Heart right ventricle (tissue), 16 donors: ENCODE data around the gene HEXD. TPM values are rescaled to one million over a fixed set of nuclear protein-coding genes. Genes with fewer than 3 reads are reported as not detected.
"Not testable (repeated sequence)": the region's sequence is repeated elsewhere in the genome, so short reads cannot be mapped to it uniquely, and the experiment has no call there.

Experiments used
- ATAC-seq, 8 donors: fragments of 200-7000 bp; cut with Tn5 transposase; one replicate each; pipeline ENCODE4 v1.9.1; 2020; ENCODE audit warnings: mild to moderate bottlenecking in 8 of 8, moderate library complexity in 8 of 8, moderate number of reproducible peaks in 1 of 8
- DNase-seq, 2 donors: peaks; one replicate each; pipeline ENCODE4 v3.0.0-alpha.2; 2020
- H3K27ac ChIP-seq, 10 donors: fragments of 200-600 bp; sonication (generic) in 2 of 10; one replicate each; pipeline versions ENCODE4 v1.5.0 to v1.8.0; 2020 to 2022; ENCODE audit warnings: mild to moderate bottlenecking in 3 of 10
- H3K27me3 ChIP-seq, 7 donors: fragments of 200-600 bp; one replicate each; pipeline ENCODE4 v1.8.0; 2021 to 2022; ENCODE audit warnings: mild to moderate bottlenecking in 2 of 7
- H3K36me3 ChIP-seq, 9 donors: fragments of 200-600 bp; sonication (generic) in 1 of 9; one replicate each; pipeline versions ENCODE4 v1.5.0 to v1.8.0; 2020 to 2022; ENCODE audit warnings: mild to moderate bottlenecking in 2 of 9
- H3K4me1 ChIP-seq, 9 donors: fragments of 200-600 bp; sonication (generic) in 1 of 9; one replicate each; pipeline versions ENCODE4 v1.5.0 to v1.8.0; 2020 to 2022; ENCODE audit warnings: mild to moderate bottlenecking in 4 of 9
- H3K4me3 ChIP-seq, 10 donors: fragments of 200-600 bp; sonication (generic) in 2 of 10; one replicate each; pipeline versions ENCODE4 v1.5.0 to v1.8.0; 2020 to 2022; ENCODE audit warnings: mild to moderate bottlenecking in 7 of 10, moderate library complexity in 2 of 10
- H3K9me3 ChIP-seq, 11 donors: fragments of 200-600 bp in 10 of 11; sonication (generic) in 2 of 11; one replicate each; pipeline versions ENCODE4 v1.5.0 to v1.8.0; 2013 to 2022; ENCODE audit warnings: mild to moderate bottlenecking in 2 of 11, control low read depth in 1 of 11, moderate library complexity in 1 of 11
- CTCF ChIP-seq, 9 donors: fragments of 200-600 bp; sonication (generic) in 2 of 9; IDR thresholded peaks; one replicate each; pipeline versions ENCODE4 v1.5.0 to v1.8.0; 2021 to 2022; ENCODE audit warnings: antibody characterized with exemption in 9 of 9, mild to moderate bottlenecking in 5 of 9, moderate library complexity in 1 of 9
- WGBS, 2 donors: extraction: QIAGEN DNeasy Blood & Tissue Kit; methylation state at CpG; one replicate each; pipeline ENCODE4 v1.1.7; 2013; ENCODE audit warnings: inconsistent platforms in 1 of 2; 5-methylcytosine and 5-hydroxymethylcytosine counted together
- intact Hi-C, 10 donors: fragments of 100-400 bp; cut with DNase I; formaldehyde crosslinking; loops; one replicate each; pipeline versions ENCODE4 v1.11.1 to v1.14.2; 2022
- polyA plus RNA-seq, 2 donors: library from polyadenylated mRNA; stranded (reverse); fragments of 200-250 nt; gene quantifications; one replicate each; pipeline ENCODE4 v1.2.3, GENCODE V29; 2013
- total RNA-seq, 10 donors: library from RNA; stranded (reverse); fragmentation: NEBNext Ultra II Directional in 3 of 10; extraction: Animal tissue kit (Norgen Biotek cat#: 25700) in 3 of 10; gene quantifications; one replicate each; pipeline versions ENCODE4 v1.2.1 to v1.2.4, GENCODE V29; 2021 to 2023
- donor health status: Arrhythmogenic right ventricular cardiomyopathy.
- donor health status: ischemic (EF 13 %, LVEDD 7.1; RV severe dilation, severe dysfunction).
- donor health status: healthy with polysubstance abuse.
- donor health status: DM: no; HTN: yes; CAD: no.
- donor health status: DM: no; HTN: no; CAD: no.
- donor health status: ischemic (EF 25% LVEDD 6.9; RV normal size, moderate dysfunction).
- donor health status: ischemic (EF 25% LVEDD 5.7; RV mildly dilated, moderate dysfunction).
- donor health status: healthy.
- donor health status: DM: yes; HTN: yes; CAD: no.
- donor health status: Ischemic cardiomyopathy.
- donor health status: ischemic (EF 35%, LVEDD 5.7; RV mildly dilated, moderate dysfunction).
- donor health status: nonischemic (EF 11% LVEDD 7.7; RV severe dilation, severe dysfunction).
- donor health status: DM: yes; HTN: yes; CAD: no.
- donor health status: PGD.
- donor health status: ischemic (EF 29% LVEDD 5.4; RV normal size, mild dysfunction).
- donor health status: nonischemic (EF 23%, LVEDD 6.1; RV moderate dilation, normal function).

HEXD gene
- total and polyA plus RNA-seq, 12 donors, result 9.4 to 53.3 (median 13.5) TPM

- no peak for TF ChIP-seq CTCF (IDR thresholded peaks at IDR 0.05)
- intact Hi-C loops, result no loop called here
- Histone ChIP-seq H3K36me3 (no peaks in the 10 kb centered on the region), H3K27ac (no peak overlapping the region), H3K4me3 (no peak overlapping the region), H3K4me1 (peaks cover 0 to 29% (median 23%) of the 10 kb centered on the region in 9 donors), H3K9me3 (no peaks in the 10 kb centered on the region), H3K27me3 (peaks cover 13 to 93% (median 90%) of the 10 kb centered on the region in 7 donors)
- no peak for DNase-seq
- no peak for ATAC-seq
- 35 to 36% methylated on average over 71 to 79 of the region's 79 CpGs for WGBS, 2 donors
Observed at GRCh38 chr17:82374626-82375331, 43.4 kb upstream of the HEXD start.

- no peak for TF ChIP-seq CTCF (IDR thresholded peaks at IDR 0.05)
- ATAC-seq, result peak in 1 of 8 donors; percentile 23
- peaks cover 0 to 23% (median 22%) of the 10 kb centered on the region in 9 donors for H3K4me1 ChIP-seq
Observed at GRCh38 chr17:82375359-82376041, 42.6 kb upstream of the HEXD start.

GRCh38 chr17:82376042-82376730 lies 42.0 kb upstream of the HEXD start:
- H3K36me3 ChIP-seq, result no peaks in the 10 kb centered on the region
- DNase-seq, result no peak
- H3K4me3 ChIP-seq, result no peak overlapping the region
- no peak overlapping the region for H3K27ac ChIP-seq
- no peaks in the 10 kb centered on the region for H3K9me3 ChIP-seq
- no peak for TF ChIP-seq CTCF (IDR thresholded peaks at IDR 0.05)
- 78 to 84% methylated on average over 16 of the region's 16 CpGs for WGBS, 2 donors
- H3K27me3 ChIP-seq, result peaks cover 13 to 87% (median 80%) of the 10 kb centered on the region in 7 donors
- ATAC-seq, result peak in 1 of 8 donors; percentile 7
- intact Hi-C loops, result no loop called here
- peaks cover 0 to 17% (median 15%) of the 10 kb centered on the region in 9 donors for H3K4me1 ChIP-seq

More at GRCh38 chr17:82375359-82376041, 42.6 kb upstream of the HEXD start:
- peaks cover 13 to 91% (median 86%) of the 10 kb centered on the region in 7 donors for H3K27me3 ChIP-seq
- no peak overlapping the region for H3K27ac ChIP-seq
- no peaks in the 10 kb centered on the region for H3K9me3 ChIP-seq
- H3K36me3 ChIP-seq, result no peaks in the 10 kb centered on the region
- H3K4me3 ChIP-seq, result no peak overlapping the region
- DNase-seq, result no peak
- intact Hi-C loops, result no loop called here
- 51 to 52% methylated on average over 42 to 46 of the region's 46 CpGs for WGBS, 2 donors

- H3K9me3 ChIP-seq, H3K4me1 ChIP-seq, H3K36me3 ChIP-seq, DNase-seq, intact Hi-C loops, ATAC-seq, H3K27ac ChIP-seq, H3K4me3 ChIP-seq: not testable (repeated sequence)
- peaks cover 13 to 76% (median 69%) of the 10 kb centered on the region in 7 donors for H3K27me3 ChIP-seq
- WGBS, 2 donors, result 48 to 62% methylated on average over 2 to 3 of the region's 5 CpGs
Observed at GRCh38 chr17:82377294-82377693, 40.9 kb upstream of the HEXD start.
